ENCODE measurements around the gene CHML. TPM values are rescaled to one million over a fixed set of nuclear protein-coding genes. Genes with fewer than 3 reads are reported as not detected.

Gene CHML
- total RNA-seq, 3 donors from 2014 or later = 6.4 to 7.5 (median 7.2) TPM

DNA sequence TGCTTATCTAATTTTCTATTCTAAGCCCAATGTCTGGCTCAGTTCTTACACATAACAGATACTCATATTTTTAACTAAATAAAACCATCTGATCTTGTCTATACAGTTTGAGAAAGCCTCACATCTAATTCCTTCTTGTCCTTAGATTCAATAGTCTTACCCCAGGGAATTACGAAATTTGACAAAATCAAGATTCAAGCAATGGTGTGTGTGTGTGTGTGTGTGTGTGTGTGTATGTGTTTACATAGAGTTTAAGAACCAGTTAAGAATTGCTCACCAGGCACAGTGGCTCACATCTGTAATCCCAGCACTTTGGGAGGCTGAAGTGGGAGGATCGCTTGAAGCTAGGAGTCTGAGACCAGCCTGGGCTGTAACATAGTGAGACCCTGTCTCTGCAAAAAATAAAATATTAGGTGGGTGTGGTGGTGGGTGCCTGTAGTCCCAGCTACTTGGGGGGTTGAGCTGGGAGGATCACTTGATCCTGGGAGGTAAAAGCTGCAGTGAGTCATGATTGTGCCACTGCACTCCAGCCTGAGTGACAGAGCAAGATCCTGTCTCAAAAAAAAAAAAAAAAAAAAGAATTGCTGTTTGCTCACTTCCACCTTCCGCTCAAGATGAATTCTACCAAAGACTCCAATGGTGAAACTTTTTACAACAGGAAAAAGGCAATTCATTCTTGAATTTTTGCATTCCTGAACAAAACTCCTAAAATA lies 18.1 kb upstream of the CHML start:
- intact Hi-C loops (cut with DNase I; ENCODE audit: low total_unique reads) = no loop called here
- H3K27ac ChIP-seq = no peak overlapping the region
- TF ChIP-seq, protein P1, sequence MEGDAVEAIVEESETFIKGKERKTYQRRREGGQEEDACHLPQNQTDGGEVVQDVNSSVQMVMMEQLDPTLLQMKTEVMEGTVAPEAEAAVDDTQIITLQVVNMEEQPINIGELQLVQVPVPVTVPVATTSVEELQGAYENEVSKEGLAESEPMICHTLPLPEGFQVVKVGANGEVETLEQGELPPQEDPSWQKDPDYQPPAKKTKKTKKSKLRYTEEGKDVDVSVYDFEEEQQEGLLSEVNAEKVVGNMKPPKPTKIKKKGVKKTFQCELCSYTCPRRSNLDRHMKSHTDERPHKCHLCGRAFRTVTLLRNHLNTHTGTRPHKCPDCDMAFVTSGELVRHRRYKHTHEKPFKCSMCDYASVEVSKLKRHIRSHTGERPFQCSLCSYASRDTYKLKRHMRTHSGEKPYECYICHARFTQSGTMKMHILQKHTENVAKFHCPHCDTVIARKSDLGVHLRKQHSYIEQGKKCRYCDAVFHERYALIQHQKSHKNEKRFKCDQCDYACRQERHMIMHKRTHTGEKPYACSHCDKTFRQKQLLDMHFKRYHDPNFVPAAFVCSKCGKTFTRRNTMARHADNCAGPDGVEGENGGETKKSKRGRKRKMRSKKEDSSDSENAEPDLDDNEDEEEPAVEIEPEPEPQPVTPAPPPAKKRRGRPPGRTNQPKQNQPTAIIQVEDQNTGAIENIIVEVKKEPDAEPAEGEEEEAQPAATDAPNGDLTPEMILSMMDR (IDR thresholded peaks at IDR 0.05) = no peak
- TF ChIP-seq POLR2A (IDR thresholded peaks at IDR 0.05) (no peak), POLR2AphosphoS5 (IDR thresholded peaks at IDR 0.05) (no peak)
- H3K4me3 ChIP-seq = no peak overlapping the region
- no peaks in the 10 kb centered on the region for H3K9me3 ChIP-seq
- H3K36me3 ChIP-seq = no peaks in the 10 kb centered on the region
- no peak for DNase-seq (ENCODE audit: low spot score in 2 of 2)
- H3K27me3 ChIP-seq = no peaks in the 10 kb centered on the region
- no peaks in the 10 kb centered on the region for H3K4me1 ChIP-seq

DNA sequence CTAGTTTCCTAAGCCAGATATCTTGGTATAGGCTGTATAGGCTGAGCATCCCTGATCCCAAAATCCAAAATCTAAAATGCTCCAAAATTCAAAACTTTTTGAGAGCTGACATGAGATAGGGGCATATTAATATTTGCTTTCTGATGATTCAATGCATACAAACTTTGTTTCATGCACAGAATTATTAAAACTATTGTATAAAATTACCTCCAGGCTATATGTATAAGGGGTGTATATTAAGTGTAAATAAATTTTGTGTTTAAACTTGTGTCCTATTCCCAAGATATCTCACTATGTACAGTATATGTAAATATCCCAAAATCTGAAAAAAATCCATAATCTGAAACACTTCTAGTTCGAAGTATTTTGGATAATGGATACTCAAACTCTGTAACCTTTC lies 14.5 kb upstream of the CHML start:
- Histone ChIP-seq H3K27ac (no peak overlapping the region), H3K27me3 (no peaks in the 10 kb centered on the region), H3K4me1 (no peaks in the 10 kb centered on the region), H3K9me3 (no peaks in the 10 kb centered on the region), H3K4me3 (no peak overlapping the region), H3K36me3 (no peaks in the 10 kb centered on the region)
- DNase-seq (ENCODE audit: low spot score in 2 of 2) = no peak
- no peak for TF ChIP-seq POLR2AphosphoS5 (IDR thresholded peaks at IDR 0.05)
- intact Hi-C loops (cut with DNase I; ENCODE audit: low total_unique reads) = no loop called here

DNA sequence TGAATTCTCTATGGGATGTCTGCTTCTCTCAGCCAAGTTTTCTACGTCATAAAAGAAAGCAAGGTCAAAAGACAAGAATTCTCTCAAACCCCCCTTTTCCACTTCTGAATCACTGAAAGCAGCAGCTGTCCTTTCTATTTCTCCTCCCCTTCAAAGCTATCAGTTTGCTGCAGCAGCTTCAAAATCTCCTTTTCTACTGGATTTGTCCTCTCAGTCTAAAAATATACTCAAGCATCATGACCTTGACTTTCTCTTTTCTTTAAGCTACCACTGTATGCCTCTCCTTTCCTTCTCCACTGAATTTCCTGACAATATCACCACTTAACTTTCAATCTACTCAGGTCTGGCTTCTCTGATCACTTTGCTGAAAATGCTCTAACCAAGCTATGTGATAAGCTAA lies 13.8 kb upstream of the CHML start:
- no peak for DNase-seq (ENCODE audit: low spot score in 2 of 2)
- no peaks in the 10 kb centered on the region for H3K27me3 ChIP-seq
- H3K36me3 ChIP-seq = no peaks in the 10 kb centered on the region
- no peak overlapping the region for H3K4me3 ChIP-seq
- no peaks in the 10 kb centered on the region for H3K9me3 ChIP-seq
- H3K4me1 ChIP-seq = no peaks in the 10 kb centered on the region
- intact Hi-C loops (cut with DNase I; ENCODE audit: low total_unique reads) = no loop called here
- no peak overlapping the region for H3K27ac ChIP-seq
- TF ChIP-seq POLR2A (IDR thresholded peaks at IDR 0.05) = no peak
- TF ChIP-seq POLR2AphosphoS5 (IDR thresholded peaks at IDR 0.05) = no peak
- TF ChIP-seq, protein P1 (IDR thresholded peaks at IDR 0.05) = no peak

DNA sequence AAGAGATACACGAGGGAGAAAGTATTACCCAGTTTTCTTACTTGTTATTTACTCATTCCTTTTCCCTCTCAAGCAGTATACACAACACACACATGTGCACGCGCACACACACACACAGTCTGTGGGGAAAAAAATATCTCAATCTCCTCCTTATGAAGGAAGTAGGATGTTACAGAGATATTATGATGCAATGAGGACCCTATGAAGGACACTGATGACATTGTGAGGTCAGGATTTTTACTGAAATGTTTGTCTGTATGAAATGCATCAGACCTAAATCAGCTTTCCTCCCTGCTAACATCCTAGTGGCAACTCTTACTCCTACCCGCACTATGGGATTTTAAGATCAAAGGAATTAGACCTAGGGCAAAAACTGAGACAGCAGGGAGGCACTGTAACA lies 11.8 kb upstream of the CHML start, which contains the start of gene WDR64:
WDR64 (plus strand) TSS at position 270 of the 400 bp plus-strand sequence. CDS start 204 bp downstream, outside the sequence.
- Histone ChIP-seq H3K27ac (no peak within 1 kb of the TSS), H3K27me3 (no peaks in the 10 kb centered on the region), H3K36me3 (no peaks in the 10 kb centered on the region), H3K4me3 (no peak within 1 kb of the TSS), H3K4me1 (no peaks in the 10 kb centered on the region), H3K9me3 (no peaks in the 10 kb centered on the region)
- DNase-seq (ENCODE audit: low spot score in 2 of 2) = no peak
- TF ChIP-seq POLR2A (IDR thresholded peaks at IDR 0.05) (no peak), POLR2AphosphoS5 (IDR thresholded peaks at IDR 0.05) (no peak)
- TF ChIP-seq, protein P1 (IDR thresholded peaks at IDR 0.05) = no peak
- intact Hi-C loops (cut with DNase I; ENCODE audit: low total_unique reads) = no loop called here

DNA sequence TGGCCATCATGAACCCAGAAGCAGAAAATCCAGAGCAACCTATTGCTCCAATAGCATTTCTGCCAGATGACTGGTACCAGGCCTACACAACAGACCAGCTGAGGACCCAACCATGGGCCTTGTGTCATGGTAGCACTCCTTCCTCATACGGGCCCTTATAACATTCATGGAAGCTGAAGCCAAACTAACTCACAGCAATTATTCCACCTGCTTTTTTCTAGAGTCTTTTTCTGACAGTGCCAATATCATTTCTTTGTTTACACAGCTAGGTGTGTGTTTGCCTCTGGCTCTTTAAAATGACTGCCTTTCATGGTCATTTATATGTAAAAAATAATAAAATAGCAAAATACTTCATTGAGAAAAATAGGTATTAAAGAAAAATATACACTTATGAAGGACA lies 8.0 kb upstream of the CHML start:
- H3K4me3 ChIP-seq = no peak overlapping the region
- H3K9me3 ChIP-seq = no peaks in the 10 kb centered on the region
- no peaks in the 10 kb centered on the region for H3K36me3 ChIP-seq
- intact Hi-C loops (cut with DNase I; ENCODE audit: low total_unique reads) = no loop called here
- H3K27ac ChIP-seq = no peak overlapping the region
- no peaks in the 10 kb centered on the region for H3K27me3 ChIP-seq
- H3K4me1 ChIP-seq = no peaks in the 10 kb centered on the region
- DNase-seq (ENCODE audit: low spot score in 2 of 2) = no peak
- no peak for TF ChIP-seq POLR2AphosphoS5 (IDR thresholded peaks at IDR 0.05)
- TF ChIP-seq POLR2A (IDR thresholded peaks at IDR 0.05) = no peak
- TF ChIP-seq, protein P1 (IDR thresholded peaks at IDR 0.05) = no peak
